WI38 (cell line): Measurements from ENCODE around the gene SLC25A22.
A peak's percentile ranks its signal among the peaks of the same experiment; 100 is the strongest.

Experiments
- H3K4me3 ChIP-seq: 2 replicates; pipeline ENCODE4 v1.5.1; 2011; ENCODE audit warnings: low read depth, mild to moderate bottlenecking, control low read depth, low read length
- TF ChIP-seq, protein P1 (sequence below): IDR thresholded peaks from 2 replicates; pipeline ENCODE4 v1.5.1; 2012; ENCODE audit warnings: low read depth, mild to moderate bottlenecking, control low read depth, low read length

SLC25A22 gene

DNA sequence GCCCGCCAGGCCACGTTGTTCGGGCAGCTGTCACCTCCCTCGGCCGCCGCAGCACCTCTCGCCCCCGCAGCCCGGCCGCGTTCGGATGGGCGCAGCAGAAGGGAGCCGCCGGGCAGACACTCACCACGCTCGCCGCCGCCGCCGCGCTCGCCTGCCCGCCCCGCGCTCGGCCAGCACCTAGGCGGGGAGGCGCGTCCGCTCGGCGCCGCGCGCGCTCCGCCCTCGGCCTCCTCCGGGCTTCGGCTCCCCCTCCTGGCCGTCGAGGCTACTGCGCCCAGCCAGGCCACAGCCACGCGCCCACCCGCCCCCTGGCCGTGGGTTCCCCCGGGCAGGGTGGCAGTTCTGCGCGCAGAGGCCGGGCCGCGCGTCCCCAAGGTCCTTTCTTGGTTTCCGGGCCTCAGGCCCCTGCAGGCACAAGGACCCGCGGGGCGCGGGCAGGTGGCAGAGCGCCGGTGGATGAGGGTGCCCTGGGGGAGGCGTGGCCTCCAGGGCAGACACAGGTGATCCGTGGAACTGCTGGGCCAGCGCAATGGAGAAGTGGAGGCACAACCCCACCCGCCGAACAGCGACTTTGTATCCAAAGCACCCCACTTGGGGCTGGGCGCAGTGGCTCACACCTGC lies at the start of gene SLC25A22:
SLC25A22 (minus strand) TSS at position 189 of the 621 bp plus-strand sequence. CDS start 3,275 bp downstream, outside the sequence.
- peak within 1 kb of the TSS; percentile 79 for H3K4me3 ChIP-seq
- TF ChIP-seq, protein P1, sequence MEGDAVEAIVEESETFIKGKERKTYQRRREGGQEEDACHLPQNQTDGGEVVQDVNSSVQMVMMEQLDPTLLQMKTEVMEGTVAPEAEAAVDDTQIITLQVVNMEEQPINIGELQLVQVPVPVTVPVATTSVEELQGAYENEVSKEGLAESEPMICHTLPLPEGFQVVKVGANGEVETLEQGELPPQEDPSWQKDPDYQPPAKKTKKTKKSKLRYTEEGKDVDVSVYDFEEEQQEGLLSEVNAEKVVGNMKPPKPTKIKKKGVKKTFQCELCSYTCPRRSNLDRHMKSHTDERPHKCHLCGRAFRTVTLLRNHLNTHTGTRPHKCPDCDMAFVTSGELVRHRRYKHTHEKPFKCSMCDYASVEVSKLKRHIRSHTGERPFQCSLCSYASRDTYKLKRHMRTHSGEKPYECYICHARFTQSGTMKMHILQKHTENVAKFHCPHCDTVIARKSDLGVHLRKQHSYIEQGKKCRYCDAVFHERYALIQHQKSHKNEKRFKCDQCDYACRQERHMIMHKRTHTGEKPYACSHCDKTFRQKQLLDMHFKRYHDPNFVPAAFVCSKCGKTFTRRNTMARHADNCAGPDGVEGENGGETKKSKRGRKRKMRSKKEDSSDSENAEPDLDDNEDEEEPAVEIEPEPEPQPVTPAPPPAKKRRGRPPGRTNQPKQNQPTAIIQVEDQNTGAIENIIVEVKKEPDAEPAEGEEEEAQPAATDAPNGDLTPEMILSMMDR = peak; percentile 67

GRCh38 chr11:847876-848275 lies 49.8 kb upstream of the SLC25A22 start:
- TF ChIP-seq, protein P1 = no peak
- no peak overlapping the region for H3K4me3 ChIP-seq

DNA sequence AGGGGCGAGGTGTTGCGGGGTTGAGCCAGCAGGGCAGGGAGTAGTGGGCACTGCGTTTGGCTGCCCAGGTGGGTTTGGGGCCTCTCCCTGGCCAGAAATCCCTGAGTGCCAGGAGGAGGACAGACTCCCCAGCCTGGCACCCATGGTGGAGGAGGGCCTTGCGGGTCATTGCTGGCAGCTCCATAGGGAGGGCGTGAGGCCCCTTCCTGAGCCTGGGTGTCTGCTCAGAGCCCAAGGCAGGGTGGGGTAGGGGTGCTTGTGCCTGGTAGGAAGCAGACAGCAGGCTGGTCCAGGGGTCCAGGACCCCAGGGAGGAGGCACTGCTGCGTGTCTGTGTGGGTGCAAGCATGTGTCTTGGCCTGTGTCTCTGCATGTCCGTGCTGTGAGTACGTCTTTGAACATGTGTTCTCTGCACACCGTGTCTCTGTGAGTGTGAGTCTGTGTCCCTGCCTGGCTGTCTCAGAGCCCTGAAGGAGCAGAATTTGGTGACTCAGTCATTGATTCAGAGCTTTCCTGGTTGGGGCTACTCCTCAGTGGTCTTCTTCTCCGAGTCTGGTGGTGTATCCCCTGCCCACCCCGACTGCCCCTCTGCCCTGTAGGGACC lies 48.5 kb upstream of the SLC25A22 start:
- no peak overlapping the region; the same call in 1 of the 2 replicates for H3K4me3 ChIP-seq
- TF ChIP-seq, protein P1 = no peak

- H3K4me3 ChIP-seq = peak overlapping the region; percentile 31
- TF ChIP-seq, protein P1 = no peak
Observed at GRCh38 chr11:845872-846495, 47.9 kb upstream of the SLC25A22 start.

- peak overlapping the region; percentile 94 for H3K4me3 ChIP-seq
- TF ChIP-seq, protein P1 = no peak
Observed at GRCh38 chr11:844693-845644, 46.9 kb upstream of the SLC25A22 start.

GRCh38 chr11:843818-844692 lies 46.0 kb upstream of the SLC25A22 start:
- H3K4me3 ChIP-seq = peak overlapping the region; percentile 94
- TF ChIP-seq, protein P1 = no peak
